Breast epithelium (tissue), 3 donors: ENCODE measurements around the gene PSMD1.

Source experiments
- CTCF ChIP-seq, 3 donors: fragments of 450-650 bp; IDR thresholded peaks; one replicate each; pipeline ENCODE4 v1.5.1; 2016 to 2017; ENCODE audit warnings: antibody characterized with exemption in 3 of 3, mild to moderate bottlenecking in 3 of 3, moderate library complexity in 3 of 3
- POLR2AphosphoS5 ChIP-seq, 3 donors: sonication (generic); formaldehyde crosslinking; IDR thresholded peaks; one replicate each; pipeline ENCODE4 v1.6.1; 2017; ENCODE audit warnings: antibody characterized with exemption in 3 of 3

GRCh38 chr2:231204146-231204545, 147.5 kb downstream of the PSMD1 start:
- TF ChIP-seq CTCF (IDR thresholded peaks at IDR 0.05): no peak
- TF ChIP-seq POLR2AphosphoS5 (IDR thresholded peaks at IDR 0.05): no peak
